Natural killer cell (primary cell): ENCODE results near the gene LRTM1. TPM values are rescaled to one million over a fixed set of nuclear protein-coding genes. Genes with fewer than 3 reads are reported as not detected.

ENCODE experiments used
- ATAC-seq, 3 donors: fragments of 150-1000 bp in 2 of 3; fragments of 200-7000 bp in 1 of 3; cut with Tn5 transposase; 1 replicate in 1 of 3; 2 replicates in 2 of 3; pipeline ENCODE4 v1.10.0; 2021; ENCODE audit warnings: mild to moderate bottlenecking in 2 of 3, moderate library complexity in 2 of 3
- DNase-seq, 2 donors: peaks; one replicate each; pipeline versions ENCODE4 v3.0.0 to v3.0.0-alpha.2; 2013 to 2021; ENCODE audit warnings: mixed read lengths in 1 of 2
- H3K27ac ChIP-seq: one replicate; pipeline ENCODE4 v1.5.1; 2013; ENCODE audit warnings: mild to moderate bottlenecking, low read length
- H3K27me3 ChIP-seq: one replicate; pipeline ENCODE4 v1.6.1; 2013; ENCODE audit warnings: low read length; ENCODE audit not compliant: control insufficient read depth, insufficient read depth
- H3K36me3 ChIP-seq: one replicate; pipeline ENCODE4 v1.6.1; 2013; ENCODE audit warnings: low read length; ENCODE audit not compliant: control insufficient read depth, insufficient read depth
- H3K4me1 ChIP-seq: one replicate; pipeline ENCODE4 v1.6.1; 2013; ENCODE audit warnings: low read length; ENCODE audit not compliant: control insufficient read depth, insufficient read depth
- H3K4me3 ChIP-seq: one replicate; pipeline ENCODE4 v1.5.1; 2013; ENCODE audit warnings: low read length
- H3K9me3 ChIP-seq: one replicate; pipeline ENCODE4 v1.6.1; 2013; ENCODE audit warnings: low read length; ENCODE audit not compliant: control insufficient read depth, insufficient read depth
- H3K27ac Mint-ChIP-seq, 2 donors: one replicate each; pipeline ENCODE4 v1.8.0; 2022; ENCODE audit warnings: mild to moderate bottlenecking in 2 of 2, mixed read lengths in 2 of 2, moderate library complexity in 1 of 2
- H3K27me3 Mint-ChIP-seq, 2 donors: one replicate each; pipeline ENCODE4 v1.8.0; 2022; ENCODE audit warnings: low read depth in 2 of 2, mixed read lengths in 2 of 2
- H3K36me3 Mint-ChIP-seq: one replicate; pipeline ENCODE4 v1.8.0; 2022; ENCODE audit warnings: mixed read lengths
- H3K4me1 Mint-ChIP-seq, 2 donors: one replicate each; pipeline ENCODE4 v1.8.0; 2022; ENCODE audit warnings: mixed read lengths in 2 of 2
- H3K4me3 Mint-ChIP-seq: one replicate; pipeline ENCODE4 v1.8.0; 2022; ENCODE audit warnings: mild to moderate bottlenecking, moderate library complexity, mixed read lengths
- H3K9me3 Mint-ChIP-seq, 2 donors: one replicate each; pipeline ENCODE4 v1.8.0; 2022; ENCODE audit warnings: mixed read lengths in 2 of 2
- WGBS: methylation state at CpG from one replicate; pipeline ENCODE4 v1.1.7; 2013; ENCODE audit warnings: missing lambda C conversion rate; ENCODE audit not compliant: insufficient coverage; 5-methylcytosine and 5-hydroxymethylcytosine counted together
- intact Hi-C: fragments of 100-400 bp; cut with micrococcal nuclease; formaldehyde crosslinking; loops from one replicate; pipeline ENCODE4 v1.14.2; 2022
- total RNA-seq, 4 donors: library from RNA; stranded (reverse); fragments of 120-200 nt in 1 of 4; gene quantifications; one replicate each; pipeline versions ENCODE4 v1.2.3 to v1.2.4, GENCODE V29; 2013 to 2022
- TF ChIP-seq, protein P1 (sequence below): fragments of 200-600 bp; IDR thresholded peaks from one replicate; pipeline ENCODE4 v1.8.0; 2022; ENCODE audit warnings: antibody characterized with exemption

The LRTM1 gene
- total RNA-seq, 3 donors from 2014 or later (not counting 1 experiment from before 2014, with no cell fraction given), result not detected

DNA sequence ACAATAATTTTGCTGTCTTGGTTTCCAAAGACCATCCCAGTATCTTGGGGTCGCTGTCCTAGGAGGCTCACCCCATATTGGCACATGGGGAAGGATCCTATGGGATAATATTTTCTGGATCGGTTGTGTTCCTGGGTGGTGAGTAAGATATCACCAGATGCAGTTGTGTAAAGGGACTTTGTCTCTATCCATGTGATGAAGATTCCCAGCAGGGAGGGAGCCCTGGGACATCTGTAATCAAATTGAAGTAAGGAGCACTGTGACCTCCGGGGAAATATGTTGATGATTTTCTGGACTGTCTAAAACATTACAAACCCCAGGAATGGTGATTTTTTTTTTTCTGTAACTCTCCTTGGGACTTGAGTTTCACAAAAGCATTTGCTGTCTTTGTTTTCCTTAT, 36.2 kb upstream of the LRTM1 start:
- Histone ChIP-seq H3K4me1 (peaks cover 12% of the 10 kb centered on the region), H3K9me3 (peaks cover 3% of the 10 kb centered on the region), H3K27ac (no peak overlapping the region), H3K4me3 (no peak overlapping the region), H3K36me3 (no peaks in the 10 kb centered on the region), H3K27me3 (no peaks in the 10 kb centered on the region)
- no peak for ATAC-seq
- Mint-ChIP-seq H3K4me1 (no peaks in the 10 kb centered on the region), H3K27me3 (no peaks in the 10 kb centered on the region), H3K9me3 (peaks cover 0 to 6% of the 10 kb centered on the region in 2 donors), H3K27ac (no peak overlapping the region), H3K4me3 (no peak overlapping the region), H3K36me3 (no peaks in the 10 kb centered on the region)
- intact Hi-C loops, result no loop called here
- TF ChIP-seq, protein P1, sequence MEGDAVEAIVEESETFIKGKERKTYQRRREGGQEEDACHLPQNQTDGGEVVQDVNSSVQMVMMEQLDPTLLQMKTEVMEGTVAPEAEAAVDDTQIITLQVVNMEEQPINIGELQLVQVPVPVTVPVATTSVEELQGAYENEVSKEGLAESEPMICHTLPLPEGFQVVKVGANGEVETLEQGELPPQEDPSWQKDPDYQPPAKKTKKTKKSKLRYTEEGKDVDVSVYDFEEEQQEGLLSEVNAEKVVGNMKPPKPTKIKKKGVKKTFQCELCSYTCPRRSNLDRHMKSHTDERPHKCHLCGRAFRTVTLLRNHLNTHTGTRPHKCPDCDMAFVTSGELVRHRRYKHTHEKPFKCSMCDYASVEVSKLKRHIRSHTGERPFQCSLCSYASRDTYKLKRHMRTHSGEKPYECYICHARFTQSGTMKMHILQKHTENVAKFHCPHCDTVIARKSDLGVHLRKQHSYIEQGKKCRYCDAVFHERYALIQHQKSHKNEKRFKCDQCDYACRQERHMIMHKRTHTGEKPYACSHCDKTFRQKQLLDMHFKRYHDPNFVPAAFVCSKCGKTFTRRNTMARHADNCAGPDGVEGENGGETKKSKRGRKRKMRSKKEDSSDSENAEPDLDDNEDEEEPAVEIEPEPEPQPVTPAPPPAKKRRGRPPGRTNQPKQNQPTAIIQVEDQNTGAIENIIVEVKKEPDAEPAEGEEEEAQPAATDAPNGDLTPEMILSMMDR, result no peak
- DNase-seq, result no peak
- 96% methylated on average over 3 of the region's 3 CpGs for WGBS

DNA sequence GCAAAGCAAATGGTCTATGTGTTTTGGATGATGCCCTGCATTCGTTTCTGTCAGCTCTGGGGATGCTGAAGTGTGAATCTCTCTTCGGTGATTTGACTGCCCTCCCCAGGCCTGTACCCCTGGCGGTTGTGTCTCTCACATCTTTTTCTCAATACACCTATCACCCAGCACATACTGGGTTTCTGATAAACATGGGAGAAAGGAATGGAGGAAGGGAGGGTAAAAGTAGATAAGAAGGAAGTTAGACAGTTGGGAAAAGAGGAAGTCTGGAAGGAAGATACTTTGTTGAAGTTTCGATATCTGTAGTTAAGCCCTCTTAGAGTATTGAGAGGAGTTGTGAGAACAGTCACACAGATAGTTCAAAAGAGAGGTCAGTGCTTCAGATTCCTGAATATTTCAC, 35.8 kb upstream of the LRTM1 start:
- TF ChIP-seq, protein P1, result no peak
- H3K9me3 ChIP-seq, result peaks cover 3% of the 10 kb centered on the region
- DNase-seq (no peak), ATAC-seq (no peak)
- peaks cover 0 to 6% of the 10 kb centered on the region in 2 donors for H3K9me3 Mint-ChIP-seq
- H3K27ac Mint-ChIP-seq, result no peak overlapping the region
- no peak overlapping the region for H3K4me3 Mint-ChIP-seq
- H3K36me3 ChIP-seq, result no peaks in the 10 kb centered on the region
- H3K27me3 ChIP-seq, result no peaks in the 10 kb centered on the region
- H3K4me3 ChIP-seq, result no peak overlapping the region
- no peak overlapping the region for H3K27ac ChIP-seq
- H3K27me3 Mint-ChIP-seq, result no peaks in the 10 kb centered on the region
- WGBS, result 43% methylated on average over 3 of the region's 4 CpGs
- no peaks in the 10 kb centered on the region for H3K4me1 Mint-ChIP-seq
- intact Hi-C loops, result no loop called here
- no peaks in the 10 kb centered on the region for H3K36me3 Mint-ChIP-seq
- H3K4me1 ChIP-seq, result peaks cover 12% of the 10 kb centered on the region

DNA sequence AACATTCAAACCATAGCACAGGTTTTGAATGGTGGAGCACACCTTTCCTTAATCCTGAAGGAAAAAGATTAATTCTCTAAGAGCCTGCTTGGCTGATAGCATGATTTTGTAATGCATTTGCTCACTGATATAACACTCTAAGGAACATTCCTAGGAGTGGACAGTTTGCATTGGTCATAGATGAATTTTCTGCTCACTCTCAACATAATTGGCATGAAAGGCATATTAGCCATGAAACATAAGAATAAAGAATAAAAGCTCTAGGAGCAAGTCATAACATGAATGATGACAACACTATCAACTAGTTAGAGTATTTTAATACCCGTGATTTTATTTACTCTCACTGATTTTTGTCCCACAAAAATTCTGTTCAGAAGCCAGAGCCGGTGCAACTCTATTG, 34.3 kb upstream of the LRTM1 start:
- Histone ChIP-seq H3K36me3 (no peaks in the 10 kb centered on the region), H3K4me3 (no peak overlapping the region), H3K4me1 (peaks cover 12% of the 10 kb centered on the region), H3K27me3 (no peaks in the 10 kb centered on the region), H3K9me3 (peaks cover 3% of the 10 kb centered on the region), H3K27ac (no peak overlapping the region)
- 71% methylated on average over 2 of the region's 2 CpGs for WGBS
- no peak for ATAC-seq
- DNase-seq, result no peak
- TF ChIP-seq, protein P1, result no peak
- H3K4me1 Mint-ChIP-seq, result no peaks in the 10 kb centered on the region
- no peak overlapping the region for H3K4me3 Mint-ChIP-seq
- H3K27me3 Mint-ChIP-seq, result no peaks in the 10 kb centered on the region
- peaks cover 0 to 6% of the 10 kb centered on the region in 2 donors for H3K9me3 Mint-ChIP-seq
- intact Hi-C loops, result no loop called here
- H3K36me3 Mint-ChIP-seq, result no peaks in the 10 kb centered on the region
- H3K27ac Mint-ChIP-seq, result no peak overlapping the region

DNA sequence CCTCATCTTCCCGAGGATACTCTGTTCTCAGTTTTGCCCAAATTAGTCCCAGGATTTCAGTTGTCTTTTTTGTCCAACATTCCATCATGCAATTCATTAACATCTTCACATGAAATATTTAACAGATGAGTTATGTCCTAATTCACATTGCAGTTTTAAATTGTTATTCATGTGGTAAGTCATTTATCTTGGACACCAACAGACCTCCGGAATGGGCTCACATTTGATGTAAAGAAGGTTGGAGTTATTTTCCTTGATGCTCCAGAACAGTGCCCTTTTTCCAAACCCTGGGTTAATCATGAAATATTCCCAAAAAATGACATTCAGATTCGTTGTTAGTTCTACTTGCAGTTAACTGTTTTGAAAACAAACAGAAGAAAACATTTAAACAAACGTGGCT, 32.8 kb upstream of the LRTM1 start:
- WGBS, result 66% methylated on average over 4 of the region's 4 CpGs
- Mint-ChIP-seq H3K27me3 (no peaks in the 10 kb centered on the region), H3K4me3 (no peak overlapping the region), H3K36me3 (no peaks in the 10 kb centered on the region), H3K9me3 (peaks cover 0 to 4% of the 10 kb centered on the region in 2 donors), H3K27ac (no peak overlapping the region), H3K4me1 (no peaks in the 10 kb centered on the region)
- Histone ChIP-seq H3K27ac (no peak overlapping the region), H3K9me3 (no peaks in the 10 kb centered on the region), H3K4me3 (no peak overlapping the region), H3K4me1 (peaks cover 5% of the 10 kb centered on the region), H3K27me3 (no peaks in the 10 kb centered on the region), H3K36me3 (no peaks in the 10 kb centered on the region)
- no peak for DNase-seq
- no peak for ATAC-seq
- TF ChIP-seq, protein P1, result no peak
- intact Hi-C loops, result no loop called here
